A673 (cell line): Measurements from ENCODE around the gene BNIPL. TPM values are rescaled to one million over a fixed set of nuclear protein-coding genes. Genes with fewer than 3 reads are reported as not detected.

Experiments
- BruUV-seq: library from RNA; stranded (reverse); fragments of 400-500 nt; replicated peaks from 2 replicates; lab custom pipeline; 2021; lab: Mats Ljungman, UMichigan
- CTCF ChIA-PET: fragments of 300-600 bp; sonication (Branson Sonifier 250); formaldehyde crosslinking; loops from one replicate; lab custom pipeline; 2022; ENCODE audit warnings: antibody characterized with exemption; lab: Charles Lee
- POLR2A ChIA-PET: fragments of 300-600 bp; sonication (Branson Sonifier 250); formaldehyde crosslinking; loops from one replicate; lab custom pipeline; 2022; ENCODE audit warnings: antibody characterized with exemption; ENCODE audit not compliant: low non-redundant PET; lab: Charles Lee
- DNase-seq: peaks from one replicate; pipeline ENCODE4 v3.0.0-alpha.2; 2015; ENCODE audit warnings: low spot score
- H3K27ac ChIP-seq: fragments of 200-600 bp; sonication (generic); 2 replicates; pipeline ENCODE4 v1.5.1; 2016; ENCODE audit warnings: mixed run types, low read depth, mild to moderate bottlenecking, mixed read lengths, antibody characterized with exemption, low read length; ENCODE audit not compliant: poor library complexity, severe bottlenecking
- H3K27me3 ChIP-seq: fragments of 200-600 bp; sonication (generic); replicated peaks from 2 replicates; pipeline ENCODE4 v1.6.1; 2017; ENCODE audit warnings: mixed run types, low read depth, mild to moderate bottlenecking, mixed read lengths, antibody characterized with exemption, low read length; ENCODE audit not compliant: insufficient read depth, poor library complexity
- H3K36me3 ChIP-seq: fragments of 200-600 bp; sonication (generic); 2 replicates; pipeline ENCODE4 v1.6.1; 2016; ENCODE audit warnings: mixed run types, mild to moderate bottlenecking, mixed read lengths, antibody characterized with exemption, low read length; ENCODE audit not compliant: insufficient read depth, poor library complexity, severe bottlenecking
- H3K4me1 ChIP-seq: fragments of 200-600 bp; sonication (generic); 2 replicates; pipeline ENCODE4 v1.6.1; 2017; ENCODE audit warnings: mixed run types, mild to moderate bottlenecking, mixed read lengths, antibody characterized with exemption, low read length; ENCODE audit not compliant: insufficient read depth, poor library complexity, severe bottlenecking
- H3K4me3 ChIP-seq: fragments of 200-600 bp; sonication (generic); 2 replicates; pipeline ENCODE4 v1.5.1; 2016; ENCODE audit warnings: low read depth, mixed run types, mild to moderate bottlenecking, mixed read lengths, low read length; ENCODE audit not compliant: poor library complexity, severe bottlenecking
- H3K9me3 ChIP-seq: fragments of 200-600 bp; sonication (generic); 2 replicates; pipeline ENCODE4 v1.6.1; 2016; ENCODE audit warnings: mixed run types, low read depth, mild to moderate bottlenecking, mixed read lengths, antibody characterized with exemption, low read length; ENCODE audit not compliant: poor library complexity, severe bottlenecking
- EZH2 ChIP-seq: fragments of 200-600 bp; sonication (generic); IDR thresholded peaks from 2 replicates; pipeline ENCODE4 v1.6.1; 2017; ENCODE audit warnings: borderline replicate concordance, low read depth, mild to moderate bottlenecking, mixed read lengths, antibody characterized with exemption, low read length; ENCODE audit not compliant: poor library complexity, severe bottlenecking
- intact Hi-C: fragments of 100-400 bp; cut with micrococcal nuclease; formaldehyde crosslinking; loops from one replicate; pipeline ENCODE4 v1.10.0; 2022; ENCODE audit not compliant: unreplicated experiment
- total RNA-seq: library from RNA; stranded (reverse); gene quantifications from 2 replicates; pipeline ENCODE4 v1.2.3, GENCODE V29; 2021
- TF ChIP-seq, protein P1 (sequence below): fragments of 300-800, 200-600 bp; sonication (generic); conservative IDR thresholded peaks from 2 replicates; pipeline ENCODE4 v1.5.1; 2017; ENCODE audit warnings: low read depth, mild to moderate bottlenecking, antibody characterized with exemption, low read length, moderate library complexity, mixed read lengths

BNIPL gene
- total RNA-seq, 1 experiment from 2014 or later, result 3.5 TPM

DNA sequence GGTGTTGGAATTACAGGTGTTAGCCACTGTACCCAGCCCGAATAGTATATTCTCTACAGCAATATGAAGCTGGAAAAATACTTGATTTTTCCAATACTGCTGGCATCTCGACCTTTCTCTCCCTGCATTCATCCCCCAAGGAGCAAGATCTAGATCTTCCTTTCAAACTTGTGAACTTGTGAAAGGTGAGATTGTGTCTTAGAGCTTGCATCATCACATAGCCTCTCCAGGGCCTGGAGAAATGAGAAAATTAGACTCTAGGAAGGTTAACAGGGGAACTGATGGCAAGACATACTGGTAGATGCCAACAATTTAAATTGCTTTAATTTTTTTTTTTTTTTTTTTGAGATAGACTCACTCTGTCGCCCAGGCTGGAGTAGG, 26.1 kb upstream of the BNIPL start:
- no peak for TF ChIP-seq EZH2
- TF ChIP-seq, protein P1, sequence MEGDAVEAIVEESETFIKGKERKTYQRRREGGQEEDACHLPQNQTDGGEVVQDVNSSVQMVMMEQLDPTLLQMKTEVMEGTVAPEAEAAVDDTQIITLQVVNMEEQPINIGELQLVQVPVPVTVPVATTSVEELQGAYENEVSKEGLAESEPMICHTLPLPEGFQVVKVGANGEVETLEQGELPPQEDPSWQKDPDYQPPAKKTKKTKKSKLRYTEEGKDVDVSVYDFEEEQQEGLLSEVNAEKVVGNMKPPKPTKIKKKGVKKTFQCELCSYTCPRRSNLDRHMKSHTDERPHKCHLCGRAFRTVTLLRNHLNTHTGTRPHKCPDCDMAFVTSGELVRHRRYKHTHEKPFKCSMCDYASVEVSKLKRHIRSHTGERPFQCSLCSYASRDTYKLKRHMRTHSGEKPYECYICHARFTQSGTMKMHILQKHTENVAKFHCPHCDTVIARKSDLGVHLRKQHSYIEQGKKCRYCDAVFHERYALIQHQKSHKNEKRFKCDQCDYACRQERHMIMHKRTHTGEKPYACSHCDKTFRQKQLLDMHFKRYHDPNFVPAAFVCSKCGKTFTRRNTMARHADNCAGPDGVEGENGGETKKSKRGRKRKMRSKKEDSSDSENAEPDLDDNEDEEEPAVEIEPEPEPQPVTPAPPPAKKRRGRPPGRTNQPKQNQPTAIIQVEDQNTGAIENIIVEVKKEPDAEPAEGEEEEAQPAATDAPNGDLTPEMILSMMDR, result no peak
- H3K4me3 ChIP-seq, result no peak overlapping the region
- no peaks in the 10 kb centered on the region for H3K27me3 ChIP-seq
- H3K9me3 ChIP-seq, result no peaks in the 10 kb centered on the region
- intact Hi-C loops, result no loop called here
- ChIA-PET CTCF (no interaction called here), POLR2A (no interaction called here)
- no peak for DNase-seq
- no peak overlapping the region for H3K27ac ChIP-seq
- no TSS peak for BruUV-seq
- H3K36me3 ChIP-seq, result no peaks in the 10 kb centered on the region
- peaks cover 23% of the 10 kb centered on the region for H3K4me1 ChIP-seq

DNA sequence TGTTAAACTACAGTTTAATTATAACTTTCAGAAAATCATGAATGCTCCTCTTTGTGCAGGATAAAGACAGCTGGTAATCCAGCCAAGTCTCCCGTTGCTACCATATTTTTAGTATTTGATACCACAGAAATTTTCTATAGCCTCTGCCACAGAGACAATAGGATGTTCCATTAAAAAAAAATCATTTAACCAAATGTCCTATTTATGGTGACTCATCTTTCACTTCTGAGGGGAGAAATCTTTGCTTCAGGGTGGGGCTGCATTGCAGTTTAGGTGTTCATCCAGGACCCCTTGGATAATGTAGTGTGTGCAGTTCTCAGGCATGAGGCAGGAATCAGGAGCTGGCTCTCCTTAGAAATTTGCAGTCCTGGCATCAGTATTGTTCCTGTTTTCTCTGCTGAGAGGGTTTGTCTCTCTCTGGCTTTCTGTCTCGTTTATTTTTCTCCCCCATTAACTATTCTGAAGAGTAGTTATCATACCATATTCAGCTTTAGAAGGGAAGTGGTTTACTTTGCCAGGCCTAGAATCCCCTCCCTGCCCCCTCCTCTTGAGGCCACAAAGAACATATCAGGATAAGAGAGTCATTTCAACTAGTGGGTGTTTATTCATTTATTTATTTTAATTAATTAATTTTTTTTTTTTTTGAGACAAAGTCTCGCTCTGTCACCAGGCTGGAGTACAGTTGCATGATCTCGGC, 25.1 kb upstream of the BNIPL start:
- Histone ChIP-seq H3K27me3 (no peaks in the 10 kb centered on the region), H3K27ac (no peak overlapping the region), H3K9me3 (no peaks in the 10 kb centered on the region), H3K36me3 (no peaks in the 10 kb centered on the region), H3K4me1 (peaks cover 19% of the 10 kb centered on the region), H3K4me3 (no peak overlapping the region)
- TF ChIP-seq EZH2, result no peak
- TF ChIP-seq, protein P1, result no peak
- no TSS peak for BruUV-seq
- no peak for DNase-seq
- ChIA-PET CTCF (no interaction called here), POLR2A (no interaction called here)
- intact Hi-C loops, result no loop called here

DNA sequence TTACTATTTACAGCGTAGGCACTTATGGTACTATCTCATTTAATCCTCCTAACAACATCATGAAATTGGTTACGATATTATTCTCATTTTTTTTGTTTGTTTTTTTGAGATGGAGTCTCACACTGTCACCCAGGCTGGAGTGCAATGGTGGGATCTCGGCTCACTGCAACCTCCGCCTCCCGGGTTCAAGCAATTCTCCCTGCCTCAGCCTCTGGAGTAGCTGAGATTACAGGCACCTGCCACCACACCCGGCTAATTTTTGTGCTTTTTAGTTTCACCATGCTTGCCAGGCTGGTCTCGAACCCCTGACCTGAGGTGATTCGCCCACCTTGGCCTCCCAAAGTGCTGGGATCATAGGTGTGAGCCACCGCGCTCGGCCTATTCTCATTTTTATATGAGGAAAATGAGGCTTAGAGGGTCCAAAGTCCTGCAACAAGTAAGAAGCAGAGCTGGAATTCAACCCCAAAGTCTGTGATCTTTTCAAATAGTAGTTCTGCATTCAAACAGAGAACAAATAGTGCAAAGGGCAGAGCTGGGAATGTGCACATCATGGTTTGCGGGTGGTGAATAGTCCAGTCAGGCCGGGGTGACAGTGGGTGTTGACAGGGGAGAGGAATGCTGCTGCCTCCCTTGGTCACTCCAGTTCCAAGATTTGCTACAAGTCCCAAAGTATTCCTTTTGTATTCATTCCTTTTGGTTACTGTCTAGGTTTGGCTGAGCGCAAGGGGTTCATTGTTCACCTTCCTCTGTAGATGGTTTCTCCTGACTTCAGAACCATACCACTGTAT, 23.5 kb upstream of the BNIPL start:
- H3K27me3 ChIP-seq, result no peaks in the 10 kb centered on the region
- no peak overlapping the region for H3K4me3 ChIP-seq
- no peak overlapping the region for H3K27ac ChIP-seq
- H3K36me3 ChIP-seq, result peaks cover under 1% of the 10 kb centered on the region
- ChIA-PET POLR2A (no interaction called here), CTCF (no interaction called here)
- intact Hi-C loops, result no loop called here
- BruUV-seq, result no TSS peak
- H3K4me1 ChIP-seq, result peaks cover 12% of the 10 kb centered on the region
- no peaks in the 10 kb centered on the region for H3K9me3 ChIP-seq
- no peak for DNase-seq
- TF ChIP-seq, protein P1, result no peak
- no peak for TF ChIP-seq EZH2
